Transverse colon (tissue), 4 donors: Measurements from ENCODE around the gene C19orf73.
"Not testable (repeated sequence)": the region's sequence is repeated elsewhere in the genome, so short reads cannot be mapped to it uniquely, and the experiment has no call there.

Experiments used
- CTCF ChIP-seq, 5 experiments: fragments of 200-600 bp in 3 of 5; fragments of 450-650 bp in 2 of 5; sonication (generic) in 3 of 5; IDR thresholded peaks; 1 replicate in 2 of 5; 2 replicates in 3 of 5; pipeline ENCODE4 v1.5.1; 2016 to 2017; ENCODE audit warnings: antibody characterized with exemption in 5 of 5, inconsistent platforms in 3 of 5, mild to moderate bottlenecking in 2 of 5, moderate library complexity in 1 of 5
- POLR2AphosphoS5 ChIP-seq, 3 donors: sonication (generic); formaldehyde crosslinking; IDR thresholded peaks; one replicate each; pipeline ENCODE4 v1.6.1; 2016; ENCODE audit warnings: antibody characterized with exemption in 3 of 3

GRCh38 chr19:49121841-49122240, 2.9 kb upstream of the C19orf73 start:
- TF ChIP-seq CTCF, POLR2AphosphoS5 (IDR thresholded peaks at IDR 0.05): not testable (repeated sequence)
